Progenitor cell of endocrine pancreas (in vitro differentiated cells): ENCODE results near the gene TMEM116. TPM values are rescaled to one million over a fixed set of nuclear protein-coding genes. Genes with fewer than 3 reads are reported as not detected.
"Not testable (repeated sequence)": the region's sequence is repeated elsewhere in the genome, so short reads cannot be mapped to it uniquely, and the experiment has no call there.

Experiments
- DNase-seq: peaks from one replicate; pipeline ENCODE4 v3.0.0; 2021; ENCODE audit warnings: low spot score; ENCODE audit not compliant: unreplicated experiment
- H3K27ac Mint-ChIP-seq: 2 replicates; pipeline ENCODE4 v1.8.0; 2021; ENCODE audit warnings: mild to moderate bottlenecking, moderate library complexity, mixed read lengths
- H3K27me3 Mint-ChIP-seq: 2 replicates; pipeline ENCODE4 v1.8.0; 2021; ENCODE audit warnings: mixed read lengths
- H3K36me3 Mint-ChIP-seq: 2 replicates; pipeline ENCODE4 v1.8.0; 2022; ENCODE audit warnings: mixed read lengths; ENCODE audit not compliant: insufficient read depth
- H3K4me1 Mint-ChIP-seq: 2 replicates; pipeline ENCODE4 v1.8.0; 2021; ENCODE audit warnings: low read depth, mixed read lengths
- H3K4me3 Mint-ChIP-seq: 2 replicates; pipeline ENCODE4 v1.8.0; 2021; ENCODE audit warnings: low read depth, mild to moderate bottlenecking, moderate library complexity, mixed read lengths
- H3K9me3 Mint-ChIP-seq: 2 replicates; pipeline ENCODE4 v1.8.0; 2021; ENCODE audit warnings: low read depth, mixed read lengths
- total RNA-seq: library from RNA; stranded (reverse); gene quantifications from 2 replicates; pipeline ENCODE4 v1.2.1, GENCODE V29; 2021
- TF ChIP-seq, protein P1 (sequence below): fragments of 200-600 bp; sonication (generic); IDR thresholded peaks from one replicate; pipeline ENCODE4 v1.5.0; 2021; ENCODE audit warnings: antibody characterized with exemption, mild to moderate bottlenecking; ENCODE audit not compliant: unreplicated experiment

TMEM116 gene
- total RNA-seq, 1 donor from 2014 or later: 13.1 TPM

DNA sequence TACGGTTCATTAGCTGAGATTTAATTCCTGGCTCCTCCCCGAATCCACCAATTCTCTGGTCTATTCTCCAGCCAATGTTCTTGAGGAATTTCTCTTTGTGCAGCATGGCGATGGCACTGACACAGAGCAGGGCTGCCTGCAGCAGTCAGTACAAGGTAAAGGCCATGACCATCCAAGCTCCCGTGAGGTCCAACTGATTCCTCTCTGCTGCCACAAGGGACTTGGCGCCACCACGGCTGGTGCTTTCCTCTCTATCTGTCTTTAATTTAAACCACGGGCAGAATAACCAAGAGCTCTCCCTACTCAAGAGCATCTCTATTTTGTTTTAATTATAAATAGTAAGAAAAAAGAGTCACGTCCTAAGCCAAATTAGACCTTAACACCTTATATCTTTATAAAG is 12.1 kb downstream of the TMEM116 start:
- no peak overlapping the region for H3K27ac Mint-ChIP-seq
- DNase-seq: no peak
- H3K27me3 Mint-ChIP-seq: no peaks in the 10 kb centered on the region
- H3K4me3 Mint-ChIP-seq: no peak overlapping the region
- no peaks in the 10 kb centered on the region for H3K9me3 Mint-ChIP-seq
- peaks cover 5% of the 10 kb centered on the region for H3K4me1 Mint-ChIP-seq
- H3K36me3 Mint-ChIP-seq: peaks cover 3% of the 10 kb centered on the region
- TF ChIP-seq, protein P1, sequence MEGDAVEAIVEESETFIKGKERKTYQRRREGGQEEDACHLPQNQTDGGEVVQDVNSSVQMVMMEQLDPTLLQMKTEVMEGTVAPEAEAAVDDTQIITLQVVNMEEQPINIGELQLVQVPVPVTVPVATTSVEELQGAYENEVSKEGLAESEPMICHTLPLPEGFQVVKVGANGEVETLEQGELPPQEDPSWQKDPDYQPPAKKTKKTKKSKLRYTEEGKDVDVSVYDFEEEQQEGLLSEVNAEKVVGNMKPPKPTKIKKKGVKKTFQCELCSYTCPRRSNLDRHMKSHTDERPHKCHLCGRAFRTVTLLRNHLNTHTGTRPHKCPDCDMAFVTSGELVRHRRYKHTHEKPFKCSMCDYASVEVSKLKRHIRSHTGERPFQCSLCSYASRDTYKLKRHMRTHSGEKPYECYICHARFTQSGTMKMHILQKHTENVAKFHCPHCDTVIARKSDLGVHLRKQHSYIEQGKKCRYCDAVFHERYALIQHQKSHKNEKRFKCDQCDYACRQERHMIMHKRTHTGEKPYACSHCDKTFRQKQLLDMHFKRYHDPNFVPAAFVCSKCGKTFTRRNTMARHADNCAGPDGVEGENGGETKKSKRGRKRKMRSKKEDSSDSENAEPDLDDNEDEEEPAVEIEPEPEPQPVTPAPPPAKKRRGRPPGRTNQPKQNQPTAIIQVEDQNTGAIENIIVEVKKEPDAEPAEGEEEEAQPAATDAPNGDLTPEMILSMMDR: no peak

DNA sequence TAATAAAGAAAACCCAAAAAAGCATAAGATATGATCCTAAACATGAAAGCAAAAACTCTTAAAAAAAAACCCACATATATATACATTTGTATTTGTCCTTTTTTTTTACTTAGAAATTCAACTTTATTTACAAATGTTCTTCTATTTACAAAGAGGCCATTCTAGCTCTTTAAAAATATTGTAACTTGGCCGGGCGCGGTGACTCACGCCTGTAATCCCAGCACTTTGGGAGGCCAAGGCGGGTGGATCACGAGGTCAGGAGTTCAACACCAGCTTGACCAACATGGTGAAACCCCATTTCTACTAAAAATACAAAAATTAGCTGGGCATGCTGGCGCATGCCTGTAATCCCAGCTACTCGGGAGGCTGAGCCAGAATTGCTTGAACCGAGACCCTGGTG is 13.8 kb downstream of the TMEM116 start:
- not testable (repeated sequence) for H3K4me1 Mint-ChIP-seq, H3K4me3 Mint-ChIP-seq, H3K9me3 Mint-ChIP-seq, DNase-seq, H3K27me3 Mint-ChIP-seq, H3K27ac Mint-ChIP-seq, H3K36me3 Mint-ChIP-seq

DNA sequence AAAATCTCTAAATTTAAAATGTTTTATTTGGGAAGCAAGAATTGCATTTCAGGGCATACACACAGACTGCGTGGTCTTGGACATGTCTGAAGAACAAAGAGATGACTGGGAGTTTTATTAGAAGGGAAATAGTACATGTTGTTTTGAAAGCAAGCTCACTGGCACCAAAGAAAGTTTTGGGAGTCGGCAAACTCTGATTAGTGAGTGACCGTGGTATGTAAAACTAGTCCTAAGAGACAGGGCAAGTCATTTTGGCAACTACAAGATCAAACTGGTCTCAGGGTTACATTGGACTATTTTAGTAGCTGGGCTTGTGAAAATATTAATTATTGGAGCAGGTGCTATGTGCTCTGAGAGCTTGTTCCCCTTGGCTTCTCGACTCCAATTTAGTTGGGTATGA is 14.9 kb downstream of the TMEM116 start:
- H3K36me3 Mint-ChIP-seq: no peaks in the 10 kb centered on the region
- no peak overlapping the region for H3K4me3 Mint-ChIP-seq
- no peaks in the 10 kb centered on the region for H3K9me3 Mint-ChIP-seq

DNA sequence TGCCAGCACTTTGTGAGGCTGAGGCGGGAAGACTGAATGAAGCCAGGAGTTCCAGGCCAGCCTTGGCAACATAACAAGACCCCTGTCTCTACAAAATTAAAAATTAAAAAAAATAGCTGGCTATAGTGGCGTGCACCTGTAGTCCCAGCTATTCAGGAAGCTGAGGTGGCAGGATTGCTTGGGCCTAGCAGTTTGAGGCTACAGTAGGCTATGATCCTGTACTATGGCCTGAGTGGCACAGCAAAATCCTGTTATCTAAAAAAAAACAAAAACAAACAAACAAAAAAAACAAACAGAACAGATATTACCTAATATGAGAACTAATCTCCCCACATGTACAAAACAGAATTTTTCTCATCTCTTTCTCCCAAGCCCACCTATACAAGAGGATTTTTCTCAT is 15.7 kb downstream of the TMEM116 start:
- no peaks in the 10 kb centered on the region for H3K9me3 Mint-ChIP-seq
- H3K4me3 Mint-ChIP-seq: no peak overlapping the region
- no peaks in the 10 kb centered on the region for H3K27me3 Mint-ChIP-seq
- no peak for DNase-seq
- H3K4me1 Mint-ChIP-seq: peaks cover 4% of the 10 kb centered on the region
- H3K27ac Mint-ChIP-seq: no peak overlapping the region
- TF ChIP-seq, protein P1: no peak
- no peaks in the 10 kb centered on the region for H3K36me3 Mint-ChIP-seq

More for the DNA sequence above, 14.9 kb downstream of the TMEM116 start:
- H3K4me1 Mint-ChIP-seq: peaks cover 4% of the 10 kb centered on the region
- H3K27me3 Mint-ChIP-seq: no peaks in the 10 kb centered on the region
- H3K27ac Mint-ChIP-seq: no peak overlapping the region
- TF ChIP-seq, protein P1: no peak
- no peak for DNase-seq

DNA sequence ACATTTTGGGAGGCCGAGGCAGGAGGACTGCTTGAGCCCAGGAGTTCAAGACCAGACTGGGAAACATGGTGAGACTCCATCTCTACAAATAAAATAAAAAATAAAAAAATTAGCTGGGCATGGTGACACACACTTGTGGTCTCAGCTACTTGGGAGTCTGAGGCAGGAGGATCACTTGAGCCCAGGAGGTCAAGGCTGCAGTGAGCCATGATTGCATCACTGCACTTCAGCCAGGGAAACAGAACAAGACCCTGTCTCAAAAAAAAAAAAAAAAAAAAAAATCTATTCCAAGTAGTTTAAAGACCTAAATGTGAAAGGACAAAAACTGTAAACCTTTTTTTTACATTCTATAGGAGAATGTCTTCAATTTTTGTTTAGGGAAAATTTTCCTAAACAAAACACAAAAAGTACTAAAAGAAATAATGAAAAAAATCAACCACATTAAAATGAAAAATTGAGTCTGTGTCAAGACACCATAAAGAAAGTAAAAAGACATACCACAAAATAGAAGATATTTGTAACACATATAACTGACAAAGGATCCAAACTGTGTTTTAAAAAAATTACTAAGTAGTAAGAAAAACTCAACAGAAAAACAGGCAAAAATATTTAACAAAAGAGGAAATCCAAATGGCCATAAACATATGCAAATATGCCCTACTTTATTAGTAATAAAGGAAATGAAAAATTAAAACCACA is 17.0 kb downstream of the TMEM116 start:
- H3K27me3 Mint-ChIP-seq: no peaks in the 10 kb centered on the region
- H3K27ac Mint-ChIP-seq: no peak overlapping the region

DNA sequence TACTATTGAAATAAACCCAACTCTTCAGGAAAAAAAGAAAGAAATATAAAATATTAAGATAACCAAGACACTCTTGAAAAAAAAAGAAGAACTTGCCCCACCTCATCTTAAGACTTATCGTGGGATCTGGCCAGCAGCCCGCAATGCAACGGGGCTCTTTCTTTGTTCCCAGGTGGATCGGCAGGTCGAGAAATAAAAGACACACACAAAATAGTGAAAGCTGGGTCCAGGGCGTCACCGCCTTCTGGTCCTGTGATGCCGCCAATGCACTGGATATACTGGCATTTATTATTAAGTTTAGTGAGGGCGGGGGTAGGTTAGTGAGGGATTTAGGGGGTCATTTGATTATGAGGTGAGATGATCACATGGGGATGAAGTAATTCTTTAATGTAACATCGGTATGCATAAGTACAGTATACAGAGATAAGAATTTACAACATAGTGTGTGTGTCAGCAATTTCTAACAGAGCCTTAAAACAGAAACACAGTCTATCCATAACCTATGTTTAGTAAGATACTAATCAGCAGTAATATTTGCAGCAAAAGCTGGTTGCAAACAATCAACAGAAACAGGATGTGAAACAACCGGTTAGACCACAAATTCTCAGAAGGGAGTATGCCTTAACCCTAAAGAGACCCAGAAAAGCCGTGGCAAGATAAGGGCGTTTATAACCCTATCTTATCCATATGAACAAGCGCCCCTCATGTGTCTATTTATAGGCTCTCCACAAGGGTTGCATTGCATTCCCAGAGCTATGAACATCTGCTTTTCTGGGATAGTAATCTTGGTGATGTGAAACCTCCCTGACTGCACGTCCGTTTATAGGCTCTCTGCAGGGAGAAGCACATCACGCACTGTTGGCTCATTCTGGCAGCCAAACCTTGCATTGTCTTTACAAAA is 18.5 kb downstream of the TMEM116 start:
- H3K27ac Mint-ChIP-seq: not testable (repeated sequence)

More for the DNA sequence above, 17.0 kb downstream of the TMEM116 start:
- H3K4me1 Mint-ChIP-seq: peaks cover 4% of the 10 kb centered on the region
- no peak overlapping the region for H3K4me3 Mint-ChIP-seq
- DNase-seq: no peak
- no peaks in the 10 kb centered on the region for H3K9me3 Mint-ChIP-seq
- H3K36me3 Mint-ChIP-seq: no peaks in the 10 kb centered on the region
- TF ChIP-seq, protein P1: no peak

More for the DNA sequence above, 18.5 kb downstream of the TMEM116 start:
- H3K9me3 Mint-ChIP-seq, H3K27me3 Mint-ChIP-seq, H3K4me1 Mint-ChIP-seq, H3K36me3 Mint-ChIP-seq, DNase-seq, H3K4me3 Mint-ChIP-seq: not testable (repeated sequence)
